HepG2 (cell line): ENCODE results near the gene MAPK8IP1. TPM values are rescaled to one million over a fixed set of nuclear protein-coding genes. Genes with fewer than 3 reads are reported as not detected.

Experiments
- AKAP8 ChIP-seq: sonication (generic); formaldehyde crosslinking; IDR thresholded peaks from 2 replicates; pipeline ENCODE4 v1.5.1; 2020; ENCODE audit warnings: mild to moderate bottlenecking, missing genetic modification reagents
- BHLHE40 ChIP-seq: IDR thresholded peaks from 2 replicates; pipeline ENCODE4 v1.6.1; 2011; ENCODE audit warnings: low read length, improper control_type of control experiment
- EEA1 ChIP-seq: sonication (generic); formaldehyde crosslinking; IDR thresholded peaks from 2 replicates; pipeline ENCODE4 v1.5.1; 2020; ENCODE audit warnings: mild to moderate bottlenecking, missing genetic modification reagents, borderline replicate concordance
- ISX ChIP-seq: sonication (generic); formaldehyde crosslinking; conservative IDR thresholded peaks from 2 replicates; pipeline ENCODE4 v1.5.0; 2020; ENCODE audit warnings: missing genetic modification reagents
- KLF16 ChIP-seq, 2 experiments: sonication (generic) in 1 of 2; formaldehyde crosslinking in 1 of 2; IDR thresholded peaks; 2 replicates each; pipeline versions ENCODE4 v1.6.1 to v1.8.0; 2016 to 2023; ENCODE audit warnings: missing genetic modification reagents in 2 of 2, missing compliant biosample characterization in 1 of 2
- MED1 ChIP-seq: sonication (generic); formaldehyde crosslinking; IDR thresholded peaks from 2 replicates; pipeline ENCODE4 v1.4.0; 2020; ENCODE audit warnings: missing genetic modification reagents
- NFE2 ChIP-seq: sonication (generic); formaldehyde crosslinking; IDR thresholded peaks from 2 replicates; pipeline ENCODE4 v1.4.0; 2020; ENCODE audit warnings: missing genetic modification reagents
- NR2F2 ChIP-seq: IDR thresholded peaks from 2 replicates; pipeline ENCODE4 v1.6.1; 2012; ENCODE audit warnings: low read depth, inconsistent platforms, borderline replicate concordance
- NR3C1 ChIP-seq: sonication (generic); formaldehyde crosslinking; IDR thresholded peaks from 2 replicates; pipeline ENCODE4 v1.4.0; 2020; ENCODE audit warnings: missing genetic modification reagents
- PHF20 ChIP-seq: sonication (generic); formaldehyde crosslinking; IDR thresholded peaks from 2 replicates; pipeline ENCODE4 v1.5.0; 2020; ENCODE audit warnings: mild to moderate bottlenecking, missing genetic modification reagents
- PITX1 ChIP-seq: sonication (generic); formaldehyde crosslinking; IDR thresholded peaks from 2 replicates; pipeline ENCODE4 v1.5.1; 2020; ENCODE audit warnings: mild to moderate bottlenecking, missing genetic modification reagents
- POGZ ChIP-seq: sonication (generic); formaldehyde crosslinking; IDR thresholded peaks from 2 replicates; pipeline ENCODE4 v1.4.0; 2020; ENCODE audit warnings: mild to moderate bottlenecking, missing genetic modification reagents
- RELA ChIP-seq: sonication (generic); formaldehyde crosslinking; IDR thresholded peaks from 2 replicates; pipeline ENCODE4 v1.4.0; 2020; ENCODE audit warnings: missing genetic modification reagents
- SNAPC5 ChIP-seq: sonication (generic); formaldehyde crosslinking; IDR thresholded peaks from 2 replicates; pipeline ENCODE4 v1.8.1; 2023; ENCODE audit warnings: mild to moderate bottlenecking, missing genetic modification reagents, borderline replicate concordance
- TEAD3 ChIP-seq: optimal IDR thresholded peaks from 2 replicates; pipeline ENCODE3; 2016; ENCODE audit warnings: borderline replicate concordance
- ZNF263 ChIP-seq: sonication (generic); formaldehyde crosslinking; IDR thresholded peaks from 2 replicates; pipeline ENCODE4 v1.4.0; 2020; ENCODE audit warnings: missing genetic modification reagents
- ZNF264 ChIP-seq: sonication (generic); formaldehyde crosslinking; IDR thresholded peaks from 2 replicates; pipeline ENCODE4 v1.4.0; 2020; ENCODE audit warnings: missing genetic modification reagents
- ZNF335 ChIP-seq: sonication (generic); formaldehyde crosslinking; IDR thresholded peaks from 2 replicates; pipeline ENCODE4 v1.4.0; 2020; ENCODE audit warnings: missing genetic modification reagents
- ZNF44 ChIP-seq: sonication (generic); formaldehyde crosslinking; IDR thresholded peaks from 2 replicates; pipeline ENCODE4 v1.5.1; 2020; ENCODE audit warnings: mild to moderate bottlenecking, missing genetic modification reagents
- ZNF510 ChIP-seq: sonication (generic); formaldehyde crosslinking; IDR thresholded peaks from 2 replicates; pipeline ENCODE4 v1.4.0; 2020; ENCODE audit warnings: low read depth, mild to moderate bottlenecking, missing genetic modification reagents
- ZNF713 ChIP-seq: sonication (generic); formaldehyde crosslinking; IDR thresholded peaks from 2 replicates; pipeline ENCODE4 v1.4.0; 2020; ENCODE audit warnings: mild to moderate bottlenecking, missing genetic modification reagents
- ZNF761 ChIP-seq: sonication (generic); formaldehyde crosslinking; conservative IDR thresholded peaks from 2 replicates; pipeline ENCODE4 v1.4.0; 2020; ENCODE audit warnings: mild to moderate bottlenecking, missing genetic modification reagents
- ZNF773 ChIP-seq: sonication (generic); formaldehyde crosslinking; IDR thresholded peaks from 2 replicates; pipeline ENCODE4 v1.4.0; 2020; ENCODE audit warnings: missing genetic modification reagents, borderline replicate concordance
- ZNF781 ChIP-seq: sonication (generic); formaldehyde crosslinking; IDR thresholded peaks from 2 replicates; pipeline ENCODE4 v1.5.1; 2020; ENCODE audit warnings: borderline replicate concordance, mild to moderate bottlenecking, missing genetic modification reagents; ENCODE audit errors: not compliant biosample characterization
- polyA plus RNA-seq, 8 experiments: library from polyadenylated mRNA; depleted of rRNA in 3 of 8; stranded (reverse) in 7 of 8; unstranded in 1 of 8; fragments of >200 nt; fragmentation: Illumina TruSeq in 4 of 8; extraction: Trizol in 4 of 8; gene quantifications; 2 replicates each; pipeline versions ENCODE4 v1.2.1 to v1.2.3, GENCODE V29; 2011 to 2016; ENCODE audit warnings: low read depth in 4 of 8, missing spikeins in 1 of 8, mixed read lengths in 1 of 8; ENCODE audit not compliant: insufficient read depth in 1 of 8
- total RNA-seq, 5 experiments: library from RNA; depleted of rRNA; stranded (reverse); fragments of >200 nt; fragmentation: Illumina TruSeq; extraction: Trizol; gene quantifications; 2 replicates each; pipeline ENCODE4 v1.2.3, GENCODE V29; 2016; ENCODE audit warnings: low read depth in 1 of 5
- TF ChIP-seq, protein P1 (sequence below): sonication (generic); formaldehyde crosslinking; IDR thresholded peaks from 2 replicates; pipeline ENCODE4 v1.8.0; 2022; ENCODE audit warnings: missing genetic modification reagents, mild to moderate bottlenecking, moderate library complexity, borderline replicate concordance
- TF ChIP-seq, protein P2 (sequence below): sonication (generic); formaldehyde crosslinking; IDR thresholded peaks from 2 replicates; pipeline ENCODE4 v1.5.1; 2020; ENCODE audit warnings: missing genetic modification reagents, mild to moderate bottlenecking, borderline replicate concordance
- TF ChIP-seq, protein P3 (sequence below): sonication (generic); formaldehyde crosslinking; IDR thresholded peaks from 2 replicates; pipeline ENCODE4 v1.8.0; 2022; ENCODE audit warnings: low read depth, missing genetic modification reagents

MAPK8IP1 gene
- total and polyA plus RNA-seq, 2 of the 13 experiments (the other 11 are each of a cell fraction or from before 2014, with no cell fraction given), result 2.2 to 4.2 TPM

DNA sequence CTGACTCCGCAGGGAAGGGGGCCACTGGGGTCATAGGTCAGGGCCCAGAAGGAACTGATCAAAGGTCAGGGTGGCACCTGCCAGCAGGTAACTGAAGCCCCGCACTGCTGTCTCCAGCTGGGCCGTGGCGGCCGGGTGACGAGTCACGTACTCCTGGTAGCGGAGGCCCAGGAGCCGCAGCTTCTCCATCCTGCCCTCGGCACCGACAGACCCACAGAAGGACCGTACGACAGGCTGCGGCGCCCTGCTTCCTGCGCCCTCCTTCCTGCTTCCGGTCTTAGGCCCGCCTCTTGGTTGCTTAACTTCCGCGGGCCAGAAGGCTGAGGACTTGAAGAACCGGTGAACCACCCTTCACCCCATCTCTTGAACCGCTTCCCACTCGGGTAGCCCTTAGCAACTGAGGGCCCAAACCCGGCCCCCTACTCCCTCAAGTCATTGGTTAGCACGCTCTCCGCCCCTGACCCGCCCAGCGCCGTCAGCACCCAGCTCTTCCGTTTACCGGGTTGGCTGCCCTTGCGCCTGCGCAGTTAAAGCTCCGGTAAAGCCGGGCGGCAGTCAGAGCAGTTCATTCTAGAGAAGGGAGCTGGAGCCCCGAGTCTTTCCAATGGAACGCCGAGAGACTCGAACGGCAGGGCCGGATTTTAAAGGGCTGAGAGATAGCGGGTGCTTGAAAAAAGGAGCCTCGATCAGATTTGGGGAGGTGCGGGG is 32.3 kb downstream of the MAPK8IP1 start, which contains the start of gene PEX16 (continued):
- TF ChIP-seq ZNF44 (CRISPR knock-in tag) (0 out of 2 replicates have a peak, but pooled peaks have one; percentile 30), KLF16 (CRISPR knock-in tag; IDR thresholded peaks at IDR 0.05) (no peak; a peak in 1 of 4 replicates), ZNF713 (CRISPR knock-in tag) (no peak), EEA1 (CRISPR knock-in tag) (no peak), ZNF263 (CRISPR knock-in tag) (no peak), TEAD3 (no peak), PHF20 (CRISPR knock-in tag) (peak; percentile 93), BHLHE40 (no peak), ZNF335 (CRISPR knock-in tag) (no peak), NFE2 (no peak), SNAPC5 (CRISPR knock-in tag) (0 out of 2 replicates have a peak, but pooled peaks have one; percentile 63), ZNF781 (CRISPR knock-in tag) (no peak), POGZ (CRISPR knock-in tag) (no peak; the same call in 1 of the 2 replicates), MED1 (CRISPR knock-in tag) (peak; percentile 61), PITX1 (CRISPR knock-in tag) (peak; percentile 19; the same call in 1 of the 2 replicates), AKAP8 (CRISPR knock-in tag) (no peak; the same call in 1 of the 2 replicates), ISX (no peak), RELA (CRISPR knock-in tag) (no peak), NR2F2 (0 out of 2 replicates have a peak, but pooled peaks have one; percentile 15), ZNF264 (CRISPR knock-in tag) (0 out of 2 replicates have a peak, but pooled peaks have one; percentile 38), ZNF773 (CRISPR knock-in tag) (no peak), ZNF510 (CRISPR knock-in tag) (peak; percentile 86), ZNF761 (0 out of 2 replicates have a peak, but pooled peaks have one; percentile 73), NR3C1 (CRISPR knock-in tag) (no peak)
- TF ChIP-seq, protein P1, sequence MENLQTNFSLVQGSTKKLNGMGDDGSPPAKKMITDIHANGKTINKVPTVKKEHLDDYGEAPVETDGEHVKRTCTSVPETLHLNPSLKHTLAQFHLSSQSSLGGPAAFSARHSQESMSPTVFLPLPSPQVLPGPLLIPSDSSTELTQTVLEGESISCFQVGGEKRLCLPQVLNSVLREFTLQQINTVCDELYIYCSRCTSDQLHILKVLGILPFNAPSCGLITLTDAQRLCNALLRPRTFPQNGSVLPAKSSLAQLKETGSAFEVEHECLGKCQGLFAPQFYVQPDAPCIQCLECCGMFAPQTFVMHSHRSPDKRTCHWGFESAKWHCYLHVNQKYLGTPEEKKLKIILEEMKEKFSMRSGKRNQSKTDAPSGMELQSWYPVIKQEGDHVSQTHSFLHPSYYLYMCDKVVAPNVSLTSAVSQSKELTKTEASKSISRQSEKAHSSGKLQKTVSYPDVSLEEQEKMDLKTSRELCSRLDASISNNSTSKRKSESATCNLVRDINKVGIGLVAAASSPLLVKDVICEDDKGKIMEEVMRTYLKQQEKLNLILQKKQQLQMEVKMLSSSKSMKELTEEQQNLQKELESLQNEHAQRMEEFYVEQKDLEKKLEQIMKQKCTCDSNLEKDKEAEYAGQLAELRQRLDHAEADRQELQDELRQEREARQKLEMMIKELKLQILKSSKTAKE, result no peak
- TF ChIP-seq, protein P2, sequence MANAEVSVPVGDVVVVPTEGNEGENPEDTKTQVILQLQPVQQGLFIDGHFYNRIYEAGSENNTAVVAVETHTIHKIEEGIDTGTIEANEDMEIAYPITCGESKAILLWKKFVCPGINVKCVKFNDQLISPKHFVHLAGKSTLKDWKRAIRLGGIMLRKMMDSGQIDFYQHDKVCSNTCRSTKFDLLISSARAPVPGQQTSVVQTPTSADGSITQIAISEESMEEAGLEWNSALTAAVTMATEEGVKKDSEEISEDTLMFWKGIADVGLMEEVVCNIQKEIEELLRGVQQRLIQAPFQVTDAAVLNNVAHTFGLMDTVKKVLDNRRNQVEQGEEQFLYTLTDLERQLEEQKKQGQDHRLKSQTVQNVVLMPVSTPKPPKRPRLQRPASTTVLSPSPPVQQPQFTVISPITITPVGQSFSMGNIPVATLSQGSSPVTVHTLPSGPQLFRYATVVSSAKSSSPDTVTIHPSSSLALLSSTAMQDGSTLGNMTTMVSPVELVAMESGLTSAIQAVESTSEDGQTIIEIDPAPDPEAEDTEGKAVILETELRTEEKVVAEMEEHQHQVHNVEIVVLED (CRISPR knock-in tag), result peak; percentile 60; the same call in 1 of the 2 replicates
- TF ChIP-seq, protein P3, sequence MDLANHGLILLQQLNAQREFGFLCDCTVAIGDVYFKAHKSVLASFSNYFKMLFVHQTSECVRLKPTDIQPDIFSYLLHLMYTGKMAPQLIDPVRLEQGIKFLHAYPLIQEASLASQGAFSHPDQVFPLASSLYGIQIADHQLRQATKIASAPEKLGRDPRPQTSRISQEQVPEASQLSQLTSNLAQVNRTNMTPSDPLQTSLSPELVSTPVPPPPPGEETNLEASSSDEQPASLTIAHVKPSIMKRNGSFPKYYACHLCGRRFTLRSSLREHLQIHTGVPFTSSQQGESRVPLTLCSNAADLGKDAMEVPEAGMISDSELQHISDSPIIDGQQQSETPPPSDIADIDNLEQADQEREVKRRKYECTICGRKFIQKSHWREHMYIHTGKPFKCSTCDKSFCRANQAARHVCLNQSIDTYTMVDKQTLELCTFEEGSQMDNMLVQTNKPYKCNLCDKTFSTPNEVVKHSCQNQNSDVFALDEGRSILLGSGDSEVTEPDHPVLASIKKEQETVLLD (CRISPR knock-in tag), result peak; percentile 86
